Thoracic aorta (tissue), 2 donors: ENCODE results near the gene PLA2G15. TPM values are rescaled to one million over a fixed set of nuclear protein-coding genes. Genes with fewer than 3 reads are reported as not detected.

ENCODE experiments used
- ATAC-seq: fragments of 150-250 bp; one replicate; pipeline ENCODE4 v1.8.0; 2017; ENCODE audit warnings: low read depth; ENCODE audit not compliant: insufficient number of reproducible peaks, low FRiP score
- DNase-seq: peaks from one replicate; pipeline ENCODE4 v3.0.0-alpha.2; 2020; ENCODE audit warnings: low spot score
- H3K27ac ChIP-seq, 2 donors: fragments of 200-600 bp; sonication (generic); 1 replicate in 1 of 2; 2 replicates in 1 of 2; pipeline ENCODE4 v1.5.1; 2016; ENCODE audit warnings: mild to moderate bottlenecking in 2 of 2, moderate library complexity in 2 of 2
- H3K27me3 ChIP-seq: fragments of 200-600 bp; sonication (generic); replicated peaks from 2 replicates; pipeline ENCODE4 v1.6.0; 2016; ENCODE audit warnings: mild to moderate bottlenecking; ENCODE audit not compliant: insufficient read depth
- H3K36me3 ChIP-seq: fragments of 200-600 bp; sonication (generic); one replicate; pipeline ENCODE4 v1.5.1; 2016
- H3K4me1 ChIP-seq, 2 donors: fragments of 200-600 bp; sonication (generic); 1 replicate in 1 of 2; 2 replicates in 1 of 2; pipeline versions ENCODE4 v1.5.1 to v1.6.0; 2016; ENCODE audit warnings: low read depth in 2 of 2, mild to moderate bottlenecking in 1 of 2; ENCODE audit not compliant: control insufficient read depth in 1 of 2
- H3K4me3 ChIP-seq: fragments of 200-600 bp; sonication (generic); 2 replicates; pipeline ENCODE4 v1.5.1; 2016; ENCODE audit warnings: mild to moderate bottlenecking
- H3K9me3 ChIP-seq: fragments of 200-600 bp; sonication (generic); 2 replicates; pipeline ENCODE4 v1.5.1; 2016
- CTCF ChIP-seq: fragments of 200-600 bp; sonication (generic); IDR thresholded peaks from one replicate; pipeline ENCODE4 v1.5.1; 2019; ENCODE audit warnings: antibody characterized with exemption
- total RNA-seq, 2 donors: library from RNA; depleted of rRNA; stranded (reverse); fragments of >200 nt; gene quantifications; one replicate each; pipeline versions ENCODE4 v1.1.0 to v1.2.3, GENCODE V29; 2016

Gene PLA2G15
- 10 to 100 TPM; 17.8 to 34.9 TPM for total RNA-seq

GRCh38 chr16:68244903-68245853, at the start of gene PLA2G15:
Gene PLA2G15 (plus strand): TSS chr16:68245373. CDS start chr16:68245427, 54 bp downstream.
- DNase-seq = peak; percentile 87
- H3K27ac ChIP-seq = peak within 1 kb of the TSS; percentile 31 to 78
- TF ChIP-seq CTCF = no peak

GRCh38 chr16:68197250-68197649, 47.9 kb upstream of the PLA2G15 start:
- Histone ChIP-seq H3K36me3 (no peaks in the 10 kb centered on the region), H3K27ac (no peak overlapping the region), H3K27me3 (no peaks in the 10 kb centered on the region), H3K4me1 (no peaks in the 10 kb centered on the region), H3K9me3 (no peaks in the 10 kb centered on the region), H3K4me3 (no peak overlapping the region)
- no peak for DNase-seq
- TF ChIP-seq CTCF = no peak
- no peak for ATAC-seq

More at GRCh38 chr16:68244903-68245853, at the start of gene PLA2G15:
- Histone ChIP-seq H3K27me3 (no peaks in the 10 kb centered on the region), H3K4me1 (peaks cover 32 to 44% of the 10 kb centered on the region in 2 donors), H3K4me3 (peak within 1 kb of the TSS; percentile 78), H3K36me3 (peaks cover 7% of the 10 kb centered on the region), H3K9me3 (no peaks in the 10 kb centered on the region)
- ATAC-seq = peak; percentile 90

- H3K36me3 ChIP-seq = no peaks in the 10 kb centered on the region
- H3K27ac ChIP-seq = no peak overlapping the region
- no peaks in the 10 kb centered on the region for H3K4me1 ChIP-seq
- H3K9me3 ChIP-seq = no peaks in the 10 kb centered on the region
- H3K27me3 ChIP-seq = no peaks in the 10 kb centered on the region
- DNase-seq = no peak
- no peak for ATAC-seq
- no peak overlapping the region for H3K4me3 ChIP-seq
- TF ChIP-seq CTCF = no peak
Measured at GRCh38 chr16:68200088-68200783, 44.9 kb upstream of the PLA2G15 start.

- Histone ChIP-seq H3K9me3 (no peaks in the 10 kb centered on the region), H3K36me3 (no peaks in the 10 kb centered on the region), H3K27ac (no peak overlapping the region), H3K27me3 (no peaks in the 10 kb centered on the region), H3K4me1 (no peaks in the 10 kb centered on the region), H3K4me3 (no peak overlapping the region)
- ATAC-seq (no peak), DNase-seq (no peak)
- TF ChIP-seq CTCF = no peak
Measured at GRCh38 chr16:68202091-68202519, 43.1 kb upstream of the PLA2G15 start.

- H3K4me1 ChIP-seq = no peaks in the 10 kb centered on the region
- DNase-seq (no peak), ATAC-seq (no peak)
- H3K27ac ChIP-seq = no peak overlapping the region
- H3K36me3 ChIP-seq = no peaks in the 10 kb centered on the region
- H3K9me3 ChIP-seq = no peaks in the 10 kb centered on the region
- H3K27me3 ChIP-seq = no peaks in the 10 kb centered on the region
- TF ChIP-seq CTCF = no peak
- H3K4me3 ChIP-seq = no peak overlapping the region
Measured at GRCh38 chr16:68206245-68206644, 38.9 kb upstream of the PLA2G15 start.
